Activated gamma-delta T cell treated with Interleukin-2 at 50 U/mL for 16 hours (primary cell): ENCODE results near the gene OTOP2.
A peak's percentile ranks its signal among the peaks of the same experiment; 100 is the strongest.
"Not testable (repeated sequence)": the region's sequence is repeated elsewhere in the genome, so short reads cannot be mapped to it uniquely, and the experiment has no call there.

Source experiments
- DNase-seq: peaks from one replicate; pipeline ENCODE4 v3.0.0-alpha.2; 2020

OTOP2 gene

GRCh38 chr17:74953134-74953687 lies 29.1 kb downstream of the OTOP2 start:
- DNase-seq, result no peak

GRCh38 chr17:74954115-74954514 lies 30.0 kb downstream of the OTOP2 start:
- no peak for DNase-seq

- DNase-seq, result no peak
These were observed 30.8 kb downstream of the OTOP2 start for GRCh38 chr17:74954665-74955421.

- no peak for DNase-seq
These were observed 32.0 kb downstream of the OTOP2 start for GRCh38 chr17:74956093-74956492.

GRCh38 chr17:74957935-74958740 lies 34.1 kb downstream of the OTOP2 start:
- DNase-seq, result peak; percentile 80

GRCh38 chr17:74959826-74960515 lies 35.9 kb downstream of the OTOP2 start:
- no peak for DNase-seq

GRCh38 chr17:74960570-74961342 lies 36.7 kb downstream of the OTOP2 start:
- peak; percentile 16 for DNase-seq

GRCh38 chr17:74961657-74962350 lies 37.7 kb downstream of the OTOP2 start:
- DNase-seq, result peak; percentile 88

- no peak for DNase-seq
These were observed 38.7 kb downstream of the OTOP2 start for GRCh38 chr17:74962622-74963394.

GRCh38 chr17:74963656-74964055 lies 39.6 kb downstream of the OTOP2 start:
- DNase-seq, result no peak

GRCh38 chr17:74964246-74964761 lies 40.2 kb downstream of the OTOP2 start:
- no peak for DNase-seq

- DNase-seq, result no peak
These were observed 41.0 kb downstream of the OTOP2 start for GRCh38 chr17:74964988-74965622.

GRCh38 chr17:74968361-74968780 lies 44.3 kb downstream of the OTOP2 start:
- DNase-seq, result no peak

GRCh38 chr17:74969501-74969900 lies 45.4 kb downstream of the OTOP2 start:
- DNase-seq, result not testable (repeated sequence)

GRCh38 chr17:74970395-74970794 lies 46.3 kb downstream of the OTOP2 start:
- DNase-seq, result no peak

GRCh38 chr17:74971069-74971841 lies 47.2 kb downstream of the OTOP2 start:
- no peak for DNase-seq

- DNase-seq, result no peak
These were observed 47.7 kb downstream of the OTOP2 start for GRCh38 chr17:74971842-74972106.

- peak; percentile 78 for DNase-seq
These were observed 48.3 kb downstream of the OTOP2 start, which contains the start of gene HID1 for GRCh38 chr17:74972107-74972972. Gene HID1, minus strand, starts transcription at chr17:74972759. Its CDS starts 103 bp downstream, at chr17:74972656.

GRCh38 chr17:74972973-74973328 lies 48.9 kb downstream of the OTOP2 start:
- no peak for DNase-seq
